ENCODE measurements around the gene MROH7.

Gene MROH7

GRCh38 chr1:54716299-54717047, 74.9 kb downstream of the MROH7 start:
- TF ChIP-seq, protein P1, sequence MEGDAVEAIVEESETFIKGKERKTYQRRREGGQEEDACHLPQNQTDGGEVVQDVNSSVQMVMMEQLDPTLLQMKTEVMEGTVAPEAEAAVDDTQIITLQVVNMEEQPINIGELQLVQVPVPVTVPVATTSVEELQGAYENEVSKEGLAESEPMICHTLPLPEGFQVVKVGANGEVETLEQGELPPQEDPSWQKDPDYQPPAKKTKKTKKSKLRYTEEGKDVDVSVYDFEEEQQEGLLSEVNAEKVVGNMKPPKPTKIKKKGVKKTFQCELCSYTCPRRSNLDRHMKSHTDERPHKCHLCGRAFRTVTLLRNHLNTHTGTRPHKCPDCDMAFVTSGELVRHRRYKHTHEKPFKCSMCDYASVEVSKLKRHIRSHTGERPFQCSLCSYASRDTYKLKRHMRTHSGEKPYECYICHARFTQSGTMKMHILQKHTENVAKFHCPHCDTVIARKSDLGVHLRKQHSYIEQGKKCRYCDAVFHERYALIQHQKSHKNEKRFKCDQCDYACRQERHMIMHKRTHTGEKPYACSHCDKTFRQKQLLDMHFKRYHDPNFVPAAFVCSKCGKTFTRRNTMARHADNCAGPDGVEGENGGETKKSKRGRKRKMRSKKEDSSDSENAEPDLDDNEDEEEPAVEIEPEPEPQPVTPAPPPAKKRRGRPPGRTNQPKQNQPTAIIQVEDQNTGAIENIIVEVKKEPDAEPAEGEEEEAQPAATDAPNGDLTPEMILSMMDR (IDR thresholded peaks at IDR 0.05; ENCODE audit: extremely low read depth, missing control alignments): no peak
- DNase-seq (ENCODE audit: low spot score): no peak

DNA sequence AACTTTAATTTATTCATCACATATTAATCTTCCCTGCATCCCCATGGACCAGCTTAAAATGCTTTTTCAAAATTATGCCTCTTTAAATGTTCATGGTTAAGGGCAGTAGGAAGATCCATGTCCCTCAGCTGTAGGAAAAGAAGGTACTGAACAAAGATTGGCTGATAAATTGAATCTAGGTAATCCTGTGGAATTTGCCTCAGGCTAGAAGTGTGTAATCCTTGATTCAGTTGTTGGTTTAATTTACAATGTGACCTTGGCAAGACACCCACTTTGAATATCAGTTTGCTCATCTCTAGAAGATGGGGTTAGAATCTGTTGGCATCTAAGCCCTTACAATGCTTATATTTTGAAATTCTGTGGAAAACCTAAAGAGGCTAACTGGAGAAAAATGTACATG, 80.1 kb downstream of the MROH7 start:
- no peak for DNase-seq (ENCODE audit: low spot score)
- TF ChIP-seq, protein P1 (IDR thresholded peaks at IDR 0.05; ENCODE audit: extremely low read depth, missing control alignments): no peak

DNA sequence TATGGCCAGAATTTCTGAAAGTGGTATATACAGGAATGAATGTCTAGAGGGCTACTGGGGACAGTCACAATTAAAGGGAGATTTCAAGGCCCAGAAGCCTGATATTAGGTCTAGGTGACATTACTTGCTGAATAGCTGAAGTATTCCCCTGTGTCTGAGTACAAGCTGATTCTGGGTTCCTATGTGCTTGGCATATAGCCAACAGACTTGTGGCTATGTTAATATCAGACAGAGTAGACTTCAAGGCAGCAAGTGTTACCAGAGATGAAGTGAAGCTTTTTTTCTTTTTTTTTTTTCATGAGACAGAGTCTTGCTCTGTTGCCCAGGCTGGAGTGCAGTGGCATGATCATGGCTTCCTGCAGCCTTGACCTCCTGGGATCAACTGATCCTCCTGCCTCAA, 82.4 kb downstream of the MROH7 start:
- TF ChIP-seq, protein P1 (IDR thresholded peaks at IDR 0.05; ENCODE audit: extremely low read depth, missing control alignments): no peak
- DNase-seq (ENCODE audit: low spot score): no peak

GRCh38 chr1:54724771-54725170, 83.2 kb downstream of the MROH7 start:
- TF ChIP-seq, protein P1 (IDR thresholded peaks at IDR 0.05; ENCODE audit: extremely low read depth, missing control alignments): no peak

DNA sequence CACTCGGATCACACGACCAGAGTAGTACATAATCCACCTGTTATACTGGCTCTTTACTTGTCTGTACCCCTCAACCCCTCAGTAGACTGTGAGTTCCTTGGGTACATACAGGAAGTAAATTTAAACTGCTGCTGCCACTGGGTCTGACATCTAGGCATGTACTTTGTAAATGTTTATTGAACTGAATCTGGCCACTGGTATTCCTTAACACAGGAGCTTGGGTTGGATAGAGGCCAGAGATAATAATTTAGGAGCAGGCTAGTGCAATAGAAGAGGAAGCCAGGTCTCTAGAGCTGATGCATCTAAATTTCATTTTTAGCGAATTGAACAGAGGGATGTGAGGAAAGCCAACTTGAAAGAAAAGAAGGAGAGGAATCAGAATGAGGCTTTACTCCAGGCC, 86.4 kb downstream of the MROH7 start:
- TF ChIP-seq, protein P1 (IDR thresholded peaks at IDR 0.05; ENCODE audit: extremely low read depth, missing control alignments): no peak

More at GRCh38 chr1:54724771-54725170, 83.2 kb downstream of the MROH7 start:
- no peak for DNase-seq (ENCODE audit: low spot score)

DNA sequence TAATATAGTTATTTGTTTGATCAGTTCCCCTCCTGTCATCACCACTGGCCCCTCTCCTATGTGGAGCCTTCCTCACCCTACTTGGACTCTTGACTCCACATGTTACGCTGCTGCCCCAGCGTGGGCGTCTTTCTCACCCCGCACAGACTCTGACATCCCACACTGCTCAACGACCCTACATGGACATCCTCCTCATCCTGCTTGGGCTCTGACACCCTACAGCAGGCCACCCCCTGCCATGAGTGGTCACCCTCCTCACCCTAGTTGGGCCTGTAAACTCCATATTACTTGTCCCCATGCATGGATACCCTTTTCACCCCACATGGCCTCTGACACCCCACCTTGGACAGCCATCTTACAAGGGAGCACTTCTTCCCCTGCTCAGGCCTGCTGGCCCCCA, 95.1 kb downstream of the MROH7 start:
- DNase-seq (ENCODE audit: low spot score): no peak
- TF ChIP-seq, protein P1 (IDR thresholded peaks at IDR 0.05; ENCODE audit: extremely low read depth, missing control alignments): no peak

More for the DNA sequence above, 86.4 kb downstream of the MROH7 start:
- no peak for DNase-seq (ENCODE audit: low spot score)

DNA sequence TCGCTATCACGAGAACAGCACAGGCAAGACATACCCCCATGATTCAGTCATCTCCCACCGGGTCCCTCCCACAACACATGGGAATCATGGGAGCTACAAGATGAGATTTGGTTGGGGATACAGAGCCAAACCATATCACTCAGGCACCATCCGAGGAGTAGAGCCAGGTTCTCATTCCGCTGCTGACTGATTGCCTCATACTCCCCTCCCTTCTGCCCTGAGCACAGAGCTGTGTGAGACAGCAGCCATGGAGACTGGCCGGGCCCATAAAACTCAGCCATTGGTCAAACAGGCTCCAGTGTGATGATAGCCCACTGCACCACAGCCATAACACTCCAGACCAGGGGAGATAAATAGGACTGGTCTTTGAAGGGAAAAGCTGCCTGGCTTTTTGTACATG, 96.7 kb downstream of the MROH7 start:
- DNase-seq (ENCODE audit: low spot score): no peak
- TF ChIP-seq, protein P1 (IDR thresholded peaks at IDR 0.05; ENCODE audit: extremely low read depth, missing control alignments): no peak
